Measurements from ENCODE around the gene SEC16B.

DNA sequence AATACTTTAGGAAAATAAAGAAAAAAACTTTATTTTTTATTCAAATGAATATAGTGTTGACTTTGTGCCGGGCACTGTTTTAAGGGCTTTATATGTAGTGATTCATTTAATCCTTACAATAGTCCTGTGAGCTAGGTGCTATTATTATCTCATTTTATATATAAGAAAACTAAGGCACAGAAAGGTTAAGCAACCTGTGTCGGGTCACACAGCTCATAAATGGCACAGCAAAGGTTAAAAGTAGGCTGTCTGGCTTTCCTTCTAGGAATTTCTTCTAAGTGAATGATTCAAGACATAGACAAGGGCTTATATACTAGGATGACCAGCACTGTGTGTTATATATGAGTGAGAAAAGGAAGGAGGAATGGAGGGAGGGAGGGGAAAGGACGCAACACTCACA, 35.4 kb downstream of the SEC16B start:
- TF ChIP-seq, protein P1, sequence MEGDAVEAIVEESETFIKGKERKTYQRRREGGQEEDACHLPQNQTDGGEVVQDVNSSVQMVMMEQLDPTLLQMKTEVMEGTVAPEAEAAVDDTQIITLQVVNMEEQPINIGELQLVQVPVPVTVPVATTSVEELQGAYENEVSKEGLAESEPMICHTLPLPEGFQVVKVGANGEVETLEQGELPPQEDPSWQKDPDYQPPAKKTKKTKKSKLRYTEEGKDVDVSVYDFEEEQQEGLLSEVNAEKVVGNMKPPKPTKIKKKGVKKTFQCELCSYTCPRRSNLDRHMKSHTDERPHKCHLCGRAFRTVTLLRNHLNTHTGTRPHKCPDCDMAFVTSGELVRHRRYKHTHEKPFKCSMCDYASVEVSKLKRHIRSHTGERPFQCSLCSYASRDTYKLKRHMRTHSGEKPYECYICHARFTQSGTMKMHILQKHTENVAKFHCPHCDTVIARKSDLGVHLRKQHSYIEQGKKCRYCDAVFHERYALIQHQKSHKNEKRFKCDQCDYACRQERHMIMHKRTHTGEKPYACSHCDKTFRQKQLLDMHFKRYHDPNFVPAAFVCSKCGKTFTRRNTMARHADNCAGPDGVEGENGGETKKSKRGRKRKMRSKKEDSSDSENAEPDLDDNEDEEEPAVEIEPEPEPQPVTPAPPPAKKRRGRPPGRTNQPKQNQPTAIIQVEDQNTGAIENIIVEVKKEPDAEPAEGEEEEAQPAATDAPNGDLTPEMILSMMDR (IDR thresholded peaks at IDR 0.05) = no peak
- TF ChIP-seq POLR2A (IDR thresholded peaks at IDR 0.05) = no peak
